GM19328 (cell line): ENCODE results near the gene ERF.

Experiments used
- ATAC-seq: cut with Tn5 transposase; IDR thresholded peaks from one replicate; pipeline ENCODE4 v1.9.1; 2021; ENCODE audit warnings: mild to moderate bottlenecking, moderate library complexity; ENCODE audit not compliant: unreplicated experiment

Gene ERF

GRCh38 chr19:42219812-42220750 lies 34.8 kb downstream of the ERF start, which contains the start of gene ZNF526:
Gene ZNF526 (plus strand): TSS chr19:42220312. CDS start chr19:42224404, 4,092 bp downstream.
- ATAC-seq = peak; percentile 72

GRCh38 chr19:42217520-42218437 lies 37.1 kb downstream of the ERF start, which contains the start of gene DEDD2:
Gene DEDD2 (minus strand): TSS chr19:42217677. CDS start chr19:42217007, 670 bp downstream.
- ATAC-seq = peak; percentile 57

GRCh38 chr19:42216653-42217519 lies 38.0 kb downstream of the ERF start:
- ATAC-seq = peak; percentile 21

GRCh38 chr19:42214810-42215485 lies 40.0 kb downstream of the ERF start:
- ATAC-seq = no peak

GRCh38 chr19:42212886-42213285 lies 42.0 kb downstream of the ERF start:
- no peak for ATAC-seq

- no peak for ATAC-seq
These were observed 46.3 kb downstream of the ERF start for GRCh38 chr19:42208612-42209011.

- no peak for ATAC-seq
These were observed 47.1 kb downstream of the ERF start for GRCh38 chr19:42207767-42208271.

- ATAC-seq = no peak
These were observed 47.8 kb downstream of the ERF start for GRCh38 chr19:42206871-42207755.

GRCh38 chr19:42204664-42205063 lies 50.3 kb downstream of the ERF start:
- ATAC-seq = no peak

GRCh38 chr19:42203700-42204099 lies 51.2 kb downstream of the ERF start:
- ATAC-seq = no peak

GRCh38 chr19:42202290-42202880 lies 52.5 kb downstream of the ERF start:
- no peak for ATAC-seq

GRCh38 chr19:42201489-42202289 lies 53.2 kb downstream of the ERF start:
- no peak for ATAC-seq

- no peak for ATAC-seq
These were observed 54.7 kb downstream of the ERF start for GRCh38 chr19:42200116-42200715.

- ATAC-seq = peak; percentile 39
These were observed 55.4 kb downstream of the ERF start for GRCh38 chr19:42199440-42200115.

- ATAC-seq = peak; percentile 44
These were observed 56.1 kb downstream of the ERF start for GRCh38 chr19:42198676-42199439.
